ENCODE data around the gene ARHGEF2. TPM values are rescaled to one million over a fixed set of nuclear protein-coding genes. Genes with fewer than 3 reads are reported as not detected.

Gene ARHGEF2
- total RNA-seq, 2 donors from 2014 or later, result 86.1 to 123 TPM

GRCh38 chr1:155960081-155960745 lies 18.1 kb downstream of the ARHGEF2 start:
- H3K27me3 Mint-ChIP-seq, result no peaks in the 10 kb centered on the region
- H3K4me3 Mint-ChIP-seq, result no peak overlapping the region
- DNase-seq, result no peak
- H3K27ac Mint-ChIP-seq, result peak overlapping the region; percentile 75
- H3K4me1 Mint-ChIP-seq, result peaks cover 6% of the 10 kb centered on the region
- H3K9me3 ChIP-seq (ENCODE audit: control insufficient read depth, low read length, poor library complexity, severe bottlenecking), result no peaks in the 10 kb centered on the region
- ATAC-seq, result no peak
- peaks cover 2% of the 10 kb centered on the region for H3K36me3 Mint-ChIP-seq (ENCODE audit: low read depth)

- H3K36me3 Mint-ChIP-seq (ENCODE audit: low read depth), result peaks cover 2% of the 10 kb centered on the region
- DNase-seq (no peak), ATAC-seq (no peak)
- H3K27ac Mint-ChIP-seq, result peak overlapping the region; percentile 63
- no peak overlapping the region for H3K4me3 Mint-ChIP-seq
- no peaks in the 10 kb centered on the region for H3K27me3 Mint-ChIP-seq
- no peaks in the 10 kb centered on the region for H3K9me3 ChIP-seq (ENCODE audit: control insufficient read depth, low read length, poor library complexity, severe bottlenecking)
- peaks cover 3% of the 10 kb centered on the region for H3K4me1 Mint-ChIP-seq
Observed at GRCh38 chr1:155957411-155957915, 20.9 kb downstream of the ARHGEF2 start.

- H3K4me3 Mint-ChIP-seq, result no peak overlapping the region
- H3K9me3 ChIP-seq (ENCODE audit: control insufficient read depth, low read length, poor library complexity, severe bottlenecking), result no peaks in the 10 kb centered on the region
- peaks cover 7% of the 10 kb centered on the region for H3K4me1 Mint-ChIP-seq
- no peaks in the 10 kb centered on the region for H3K27me3 Mint-ChIP-seq
- ATAC-seq (no peak), DNase-seq (no peak)
- no peaks in the 10 kb centered on the region for H3K36me3 Mint-ChIP-seq (ENCODE audit: low read depth)
- H3K27ac Mint-ChIP-seq, result no peak overlapping the region
Observed at GRCh38 chr1:155954645-155955044, 23.7 kb downstream of the ARHGEF2 start.

- peaks cover 9% of the 10 kb centered on the region for H3K4me1 Mint-ChIP-seq
- ATAC-seq, result no peak
- H3K36me3 Mint-ChIP-seq (ENCODE audit: low read depth), result no peaks in the 10 kb centered on the region
Observed at GRCh38 chr1:155952505-155952890, 25.8 kb downstream of the ARHGEF2 start.

GRCh38 chr1:155951753-155952504 lies 26.4 kb downstream of the ARHGEF2 start:
- Mint-ChIP-seq H3K36me3 (ENCODE audit: low read depth) (no peaks in the 10 kb centered on the region), H3K4me3 (no peak overlapping the region), H3K4me1 (peaks cover 9% of the 10 kb centered on the region), H3K27me3 (no peaks in the 10 kb centered on the region), H3K27ac (no peak overlapping the region)
- H3K9me3 ChIP-seq (ENCODE audit: control insufficient read depth, low read length, poor library complexity, severe bottlenecking), result no peaks in the 10 kb centered on the region
- ATAC-seq, result no peak
- no peak for DNase-seq

More at GRCh38 chr1:155952505-155952890, 25.8 kb downstream of the ARHGEF2 start:
- no peak overlapping the region for H3K27ac Mint-ChIP-seq
- H3K9me3 ChIP-seq (ENCODE audit: control insufficient read depth, low read length, poor library complexity, severe bottlenecking), result no peaks in the 10 kb centered on the region
- H3K4me3 Mint-ChIP-seq, result no peak overlapping the region
- H3K27me3 Mint-ChIP-seq, result no peaks in the 10 kb centered on the region
- DNase-seq, result no peak

GRCh38 chr1:155950829-155951228 lies 27.5 kb downstream of the ARHGEF2 start:
- H3K9me3 ChIP-seq (ENCODE audit: control insufficient read depth, low read length, poor library complexity, severe bottlenecking), result no peaks in the 10 kb centered on the region
- DNase-seq (no peak), ATAC-seq (no peak)
- Mint-ChIP-seq H3K27me3 (no peaks in the 10 kb centered on the region), H3K36me3 (ENCODE audit: low read depth) (no peaks in the 10 kb centered on the region), H3K27ac (no peak overlapping the region), H3K4me3 (no peak overlapping the region), H3K4me1 (peaks cover 18% of the 10 kb centered on the region)

- ATAC-seq (no peak), DNase-seq (no peak)
- H3K4me1 Mint-ChIP-seq, result peaks cover 26% of the 10 kb centered on the region
- H3K4me3 Mint-ChIP-seq, result no peak overlapping the region
- H3K9me3 ChIP-seq (ENCODE audit: control insufficient read depth, low read length, poor library complexity, severe bottlenecking), result no peaks in the 10 kb centered on the region
- H3K36me3 Mint-ChIP-seq (ENCODE audit: low read depth), result no peaks in the 10 kb centered on the region
- H3K27ac Mint-ChIP-seq, result no peak overlapping the region
- H3K27me3 Mint-ChIP-seq, result no peaks in the 10 kb centered on the region
Observed at GRCh38 chr1:155947741-155948140, 30.6 kb downstream of the ARHGEF2 start.

- peak overlapping the region; percentile 59 for H3K4me3 Mint-ChIP-seq
- ATAC-seq (no peak), DNase-seq (no peak)
- H3K27ac Mint-ChIP-seq, result peak overlapping the region; percentile 95
- H3K36me3 Mint-ChIP-seq (ENCODE audit: low read depth), result no peaks in the 10 kb centered on the region
- H3K4me1 Mint-ChIP-seq, result peaks cover 28% of the 10 kb centered on the region
- no peaks in the 10 kb centered on the region for H3K9me3 ChIP-seq (ENCODE audit: control insufficient read depth, low read length, poor library complexity, severe bottlenecking)
- no peaks in the 10 kb centered on the region for H3K27me3 Mint-ChIP-seq
Observed at GRCh38 chr1:155947292-155947691, 31.1 kb downstream of the ARHGEF2 start.

- Mint-ChIP-seq H3K36me3 (ENCODE audit: low read depth) (no peaks in the 10 kb centered on the region), H3K4me3 (peak overlapping the region; percentile 86), H3K27me3 (no peaks in the 10 kb centered on the region)
Observed at GRCh38 chr1:155946633-155947219, 31.6 kb downstream of the ARHGEF2 start.

GRCh38 chr1:155944444-155944799 lies 33.9 kb downstream of the ARHGEF2 start:
- DNase-seq, result no peak
- Mint-ChIP-seq H3K4me3 (no peak overlapping the region), H3K27ac (peak overlapping the region; percentile 95), H3K27me3 (no peaks in the 10 kb centered on the region), H3K4me1 (peaks cover 47% of the 10 kb centered on the region), H3K36me3 (ENCODE audit: low read depth) (no peaks in the 10 kb centered on the region)
- ATAC-seq, result no peak
- H3K9me3 ChIP-seq (ENCODE audit: control insufficient read depth, low read length, poor library complexity, severe bottlenecking), result no peaks in the 10 kb centered on the region

More at GRCh38 chr1:155946633-155947219, 31.6 kb downstream of the ARHGEF2 start:
- peak; percentile 21 for ATAC-seq
- H3K4me1 Mint-ChIP-seq, result peaks cover 33% of the 10 kb centered on the region
- DNase-seq, result no peak
- no peaks in the 10 kb centered on the region for H3K9me3 ChIP-seq (ENCODE audit: control insufficient read depth, low read length, poor library complexity, severe bottlenecking)
- peak overlapping the region; percentile 95 for H3K27ac Mint-ChIP-seq

- ATAC-seq (no peak), DNase-seq (no peak)
- H3K9me3 ChIP-seq (ENCODE audit: control insufficient read depth, low read length, poor library complexity, severe bottlenecking), result no peaks in the 10 kb centered on the region
- Mint-ChIP-seq H3K36me3 (ENCODE audit: low read depth) (no peaks in the 10 kb centered on the region), H3K27ac (peak overlapping the region; percentile 34), H3K4me1 (peaks cover 48% of the 10 kb centered on the region), H3K4me3 (no peak overlapping the region), H3K27me3 (no peaks in the 10 kb centered on the region)
Observed at GRCh38 chr1:155942578-155943141, 35.7 kb downstream of the ARHGEF2 start.

- Mint-ChIP-seq H3K36me3 (ENCODE audit: low read depth) (no peaks in the 10 kb centered on the region), H3K27ac (peak overlapping the region; percentile 19), H3K4me1 (peaks cover 48% of the 10 kb centered on the region), H3K4me3 (peak overlapping the region; percentile 12), H3K27me3 (no peaks in the 10 kb centered on the region)
- DNase-seq (no peak), ATAC-seq (no peak)
- H3K9me3 ChIP-seq (ENCODE audit: control insufficient read depth, low read length, poor library complexity, severe bottlenecking), result no peaks in the 10 kb centered on the region
Observed at GRCh38 chr1:155941845-155942531, 36.4 kb downstream of the ARHGEF2 start.
